Ishikawa (cell line): ENCODE data around the gene PIK3AP1.

Source experiments
- CEBPB ChIP-seq: IDR thresholded peaks from 2 replicates; pipeline ENCODE4 v1.6.1; 2012
- CREB1 ChIP-seq: IDR thresholded peaks from 2 replicates; pipeline ENCODE4 v1.6.1; 2012; ENCODE audit warnings: low read depth
- EGR1 ChIP-seq: IDR thresholded peaks from 2 replicates; pipeline ENCODE4 v1.6.1; 2012
- EP300 ChIP-seq: IDR thresholded peaks from 2 replicates; pipeline ENCODE4 v1.6.1; 2012; ENCODE audit warnings: borderline replicate concordance
- FOXM1 ChIP-seq: IDR thresholded peaks from 2 replicates; pipeline ENCODE4 v1.6.1; 2012; ENCODE audit warnings: low read depth, borderline replicate concordance
- NFIC ChIP-seq: IDR thresholded peaks from 2 replicates; pipeline ENCODE4 v1.6.1; 2012
- RAD21 ChIP-seq: IDR thresholded peaks from 2 replicates; pipeline ENCODE4 v1.6.1; 2012; ENCODE audit warnings: low read depth
- TAF1 ChIP-seq: IDR thresholded peaks from 2 replicates; pipeline ENCODE4 v1.6.1; 2012; ENCODE audit warnings: low read depth, mild to moderate bottlenecking
- TCF12 ChIP-seq: IDR thresholded peaks from 2 replicates; pipeline ENCODE4 v1.6.1; 2012; ENCODE audit warnings: low read depth
- TEAD4 ChIP-seq: IDR thresholded peaks from 2 replicates; pipeline ENCODE4 v1.6.1; 2012
- YY1 ChIP-seq: IDR thresholded peaks from 2 replicates; pipeline ENCODE4 v1.6.1; 2012; ENCODE audit warnings: low read depth
- ZBTB7A ChIP-seq: IDR thresholded peaks from 2 replicates; pipeline ENCODE4 v1.6.1; 2012; ENCODE audit warnings: low read depth
- TF ChIP-seq, protein P1 (sequence below): IDR thresholded peaks from 2 replicates; pipeline ENCODE4 v1.6.1; 2012
- TF ChIP-seq, protein P2 (sequence below): IDR thresholded peaks from 2 replicates; pipeline ENCODE4 v1.6.1; 2012
- TF ChIP-seq, protein P3 (sequence below): IDR thresholded peaks from 2 replicates; pipeline ENCODE4 v1.6.1; 2012; ENCODE audit warnings: low read depth, mild to moderate bottlenecking

PIK3AP1 gene

DNA sequence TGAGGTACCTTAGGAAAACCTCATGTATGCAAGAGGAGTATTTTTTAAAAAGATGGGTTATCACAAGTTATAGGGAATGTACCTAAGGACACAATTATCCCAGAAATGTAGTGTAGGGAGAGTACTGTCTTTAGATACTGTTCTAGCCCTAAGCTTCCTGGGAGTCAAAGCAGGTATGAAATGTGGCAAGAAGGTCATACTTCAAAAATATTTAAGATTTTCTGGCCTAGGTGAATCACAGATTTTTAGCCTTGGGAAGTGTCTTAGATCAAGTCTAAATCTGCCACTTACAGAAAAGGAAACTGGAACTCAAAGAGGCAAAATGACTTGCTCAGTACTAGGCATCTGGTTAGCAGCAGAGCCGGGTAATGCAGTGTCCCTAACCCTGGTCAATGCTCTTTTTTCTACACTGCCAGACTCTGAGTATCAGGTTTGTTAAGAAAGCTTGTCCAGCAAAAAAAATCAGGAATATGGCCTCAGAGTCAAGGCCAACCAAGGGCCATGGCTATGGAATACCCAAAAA is 13.9 kb downstream of the PIK3AP1 start:
- TF ChIP-seq NFIC (no peak), TEAD4 (no peak), CREB1 (no peak), CEBPB (no peak), FOXM1 (no peak), RAD21 (no peak), EGR1 (no peak), TAF1 (no peak), ZBTB7A (no peak), TCF12 (no peak)
- TF ChIP-seq, protein P1, sequence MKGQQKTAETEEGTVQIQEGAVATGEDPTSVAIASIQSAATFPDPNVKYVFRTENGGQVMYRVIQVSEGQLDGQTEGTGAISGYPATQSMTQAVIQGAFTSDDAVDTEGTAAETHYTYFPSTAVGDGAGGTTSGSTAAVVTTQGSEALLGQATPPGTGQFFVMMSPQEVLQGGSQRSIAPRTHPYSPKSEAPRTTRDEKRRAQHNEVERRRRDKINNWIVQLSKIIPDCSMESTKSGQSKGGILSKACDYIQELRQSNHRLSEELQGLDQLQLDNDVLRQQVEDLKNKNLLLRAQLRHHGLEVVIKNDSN, result no peak
- TF ChIP-seq, protein P2, sequence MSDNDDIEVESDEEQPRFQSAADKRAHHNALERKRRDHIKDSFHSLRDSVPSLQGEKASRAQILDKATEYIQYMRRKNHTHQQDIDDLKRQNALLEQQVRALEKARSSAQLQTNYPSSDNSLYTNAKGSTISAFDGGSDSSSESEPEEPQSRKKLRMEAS, result no peak

DNA sequence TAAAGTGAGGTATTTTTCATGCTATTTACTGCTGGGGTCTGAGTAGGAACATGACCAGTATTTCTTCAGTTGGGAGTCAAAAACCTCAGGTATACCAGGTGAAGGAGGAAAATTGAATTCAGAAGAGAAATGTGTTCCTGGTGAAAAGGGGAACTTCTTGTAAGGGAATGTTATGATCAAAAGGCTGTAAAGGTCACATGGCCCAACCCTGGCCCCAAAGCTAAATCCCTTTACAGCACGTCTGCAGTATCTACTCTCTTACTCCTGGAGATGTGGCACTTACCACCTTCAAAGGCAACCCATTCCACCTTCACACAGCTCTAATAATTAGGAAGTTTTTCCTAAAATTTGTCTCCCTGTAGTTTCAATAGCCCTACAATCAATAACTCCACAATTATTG is 15.2 kb downstream of the PIK3AP1 start:
- TF ChIP-seq TCF12, result no peak
- no peak for TF ChIP-seq NFIC

DNA sequence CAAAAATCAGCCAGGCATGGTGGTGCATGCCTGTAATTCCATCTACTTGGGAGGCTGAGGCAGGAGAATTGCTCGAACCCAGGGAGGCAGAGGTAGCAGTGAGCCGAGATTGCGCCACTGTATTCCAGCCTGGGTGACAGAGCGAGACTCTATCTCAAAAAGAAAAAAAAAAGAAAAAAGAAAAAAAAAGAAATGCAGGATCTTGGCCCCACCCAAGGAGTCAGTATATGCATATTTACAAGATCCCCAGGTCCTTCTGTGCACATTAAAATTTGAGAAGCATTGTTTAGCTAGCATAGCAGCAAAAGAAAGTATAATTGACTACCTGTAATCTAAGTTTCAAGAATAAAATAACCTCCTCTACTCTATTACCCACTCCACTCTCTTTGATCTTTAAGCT is 15.8 kb downstream of the PIK3AP1 start:
- no peak for TF ChIP-seq FOXM1
- no peak for TF ChIP-seq TEAD4
- TF ChIP-seq, protein P3, sequence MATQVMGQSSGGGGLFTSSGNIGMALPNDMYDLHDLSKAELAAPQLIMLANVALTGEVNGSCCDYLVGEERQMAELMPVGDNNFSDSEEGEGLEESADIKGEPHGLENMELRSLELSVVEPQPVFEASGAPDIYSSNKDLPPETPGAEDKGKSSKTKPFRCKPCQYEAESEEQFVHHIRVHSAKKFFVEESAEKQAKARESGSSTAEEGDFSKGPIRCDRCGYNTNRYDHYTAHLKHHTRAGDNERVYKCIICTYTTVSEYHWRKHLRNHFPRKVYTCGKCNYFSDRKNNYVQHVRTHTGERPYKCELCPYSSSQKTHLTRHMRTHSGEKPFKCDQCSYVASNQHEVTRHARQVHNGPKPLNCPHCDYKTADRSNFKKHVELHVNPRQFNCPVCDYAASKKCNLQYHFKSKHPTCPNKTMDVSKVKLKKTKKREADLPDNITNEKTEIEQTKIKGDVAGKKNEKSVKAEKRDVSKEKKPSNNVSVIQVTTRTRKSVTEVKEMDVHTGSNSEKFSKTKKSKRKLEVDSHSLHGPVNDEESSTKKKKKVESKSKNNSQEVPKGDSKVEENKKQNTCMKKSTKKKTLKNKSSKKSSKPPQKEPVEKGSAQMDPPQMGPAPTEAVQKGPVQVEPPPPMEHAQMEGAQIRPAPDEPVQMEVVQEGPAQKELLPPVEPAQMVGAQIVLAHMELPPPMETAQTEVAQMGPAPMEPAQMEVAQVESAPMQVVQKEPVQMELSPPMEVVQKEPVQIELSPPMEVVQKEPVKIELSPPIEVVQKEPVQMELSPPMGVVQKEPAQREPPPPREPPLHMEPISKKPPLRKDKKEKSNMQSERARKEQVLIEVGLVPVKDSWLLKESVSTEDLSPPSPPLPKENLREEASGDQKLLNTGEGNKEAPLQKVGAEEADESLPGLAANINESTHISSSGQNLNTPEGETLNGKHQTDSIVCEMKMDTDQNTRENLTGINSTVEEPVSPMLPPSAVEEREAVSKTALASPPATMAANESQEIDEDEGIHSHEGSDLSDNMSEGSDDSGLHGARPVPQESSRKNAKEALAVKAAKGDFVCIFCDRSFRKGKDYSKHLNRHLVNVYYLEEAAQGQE, result no peak
- no peak for TF ChIP-seq TAF1
- no peak for TF ChIP-seq NFIC
- TF ChIP-seq, protein P2, result no peak
- no peak for TF ChIP-seq EGR1
- TF ChIP-seq TCF12, result no peak

DNA sequence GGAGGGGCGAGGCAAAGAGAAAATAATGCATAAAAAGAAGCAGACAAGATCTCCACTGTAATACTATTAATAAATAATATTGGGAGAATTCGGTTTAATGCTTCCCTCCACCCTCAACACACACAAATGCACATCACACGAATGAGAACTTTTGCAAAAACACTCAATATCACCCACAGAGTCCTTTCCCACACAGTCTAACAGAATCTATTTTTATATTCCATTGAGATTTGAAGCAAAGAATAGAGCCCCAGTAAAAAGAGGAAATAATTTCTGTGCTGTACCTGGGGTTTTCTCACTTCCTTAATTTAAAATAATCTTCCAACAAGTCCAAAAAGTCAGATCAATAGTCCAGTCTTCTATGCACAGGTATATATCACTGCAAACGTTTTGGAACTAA is 17.0 kb downstream of the PIK3AP1 start:
- TF ChIP-seq ZBTB7A (no peak), FOXM1 (no peak), EGR1 (no peak), TAF1 (no peak), CEBPB (no peak)
- TF ChIP-seq, protein P3, result no peak
- TF ChIP-seq, protein P1, result no peak

DNA sequence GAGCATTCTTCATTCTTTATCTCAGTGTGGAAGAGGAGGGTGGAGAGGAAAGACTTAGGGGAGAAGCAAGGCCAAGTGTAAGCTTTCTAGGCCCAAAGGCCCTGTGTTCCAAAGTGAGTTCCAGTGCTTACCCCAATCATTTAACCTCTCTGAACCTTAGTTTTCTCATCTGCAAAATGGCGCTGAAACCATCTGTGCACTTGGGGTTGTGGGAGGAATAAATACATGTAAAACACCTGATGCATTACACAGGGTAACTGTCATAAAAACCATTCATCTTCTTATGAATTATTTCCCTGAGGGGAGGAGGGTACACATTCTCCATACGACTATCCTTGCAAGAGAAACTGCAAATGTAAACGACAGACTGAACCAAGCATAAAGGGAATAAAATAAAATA is 19.0 kb downstream of the PIK3AP1 start:
- TF ChIP-seq YY1, result no peak
- TF ChIP-seq, protein P2, result no peak

DNA sequence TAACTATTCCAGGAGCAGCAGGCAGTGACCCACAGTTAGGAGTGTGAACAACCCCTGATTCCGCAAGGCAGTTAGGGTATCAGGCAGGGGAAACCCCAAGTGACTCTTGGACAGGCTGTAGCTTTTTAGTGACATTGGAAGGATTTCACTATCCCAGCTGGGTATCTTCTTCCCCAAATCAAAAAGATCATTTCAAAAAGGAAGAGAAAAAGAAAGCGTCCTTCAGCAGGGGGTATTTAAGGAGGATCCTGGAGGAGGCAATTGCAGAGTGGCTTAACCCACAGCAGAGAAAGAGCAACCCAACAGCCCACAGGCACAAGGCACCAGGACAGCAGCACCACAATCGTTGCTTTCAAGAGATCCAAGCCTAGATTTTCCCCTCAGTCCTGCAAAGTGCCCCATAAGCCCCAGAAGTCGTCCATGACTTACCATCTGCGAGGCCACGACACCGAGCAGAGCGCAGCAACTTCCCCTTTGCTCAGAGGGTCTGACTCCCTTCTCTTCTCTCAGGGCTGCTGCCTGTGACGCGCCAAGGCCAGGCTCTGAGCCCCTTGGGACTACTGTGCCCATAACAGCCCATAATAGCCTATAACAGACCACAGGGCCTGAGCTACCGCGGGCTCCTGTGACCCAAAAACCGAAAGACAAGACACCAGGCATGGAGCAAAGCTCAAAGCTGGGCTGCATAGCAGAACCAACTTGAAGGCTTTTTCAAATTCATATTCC is 19.8 kb downstream of the PIK3AP1 start:
- TF ChIP-seq TAF1 (no peak), FOXM1 (no peak), TCF12 (no peak), CEBPB (no peak), CREB1 (no peak), EP300 (no peak), TEAD4 (no peak), ZBTB7A (no peak), NFIC (no peak), YY1 (no peak), EGR1 (no peak), RAD21 (no peak)
- TF ChIP-seq, protein P3, result no peak
- TF ChIP-seq, protein P2, result no peak
- TF ChIP-seq, protein P1, result no peak
